Fibroblast of villous mesenchyme (primary cell): ENCODE results near the gene TALDO1. TPM values are rescaled to one million over a fixed set of nuclear protein-coding genes. Genes with fewer than 3 reads are reported as not detected.
A peak's percentile ranks its signal among the peaks of the same experiment; 100 is the strongest.

Experiments used
- DNase-seq: peaks from one replicate; pipeline ENCODE4 v3.0.0-alpha.2; 2010; ENCODE audit warnings: low read depth
- H3K4me3 ChIP-seq: 2 replicates; pipeline ENCODE4 v1.5.1; 2011; ENCODE audit warnings: low read depth, mild to moderate bottlenecking, low read length
- CTCF ChIP-seq: IDR thresholded peaks from 2 replicates; pipeline ENCODE4 v1.5.1; 2012; ENCODE audit warnings: low read depth, mild to moderate bottlenecking, low read length; ENCODE audit not compliant: insufficient read depth
- total RNA-seq: library from RNA; depleted of rRNA; stranded (reverse); fragments of >200 nt; gene quantifications from 2 replicates; pipeline ENCODE4 v1.2.3, GENCODE V29; 2012

The TALDO1 gene
- 142 and 148 TPM in 2 replicates for total RNA-seq

GRCh38 chr11:747158-748006, at the start of gene TALDO1:
TALDO1 (plus strand) TSS chr11:747464; CDS start chr11:747482, 18 bp downstream.
- no peak for TF ChIP-seq CTCF
- peak; percentile 84 for DNase-seq
- H3K4me3 ChIP-seq = peak within 1 kb of the TSS; percentile 84

- DNase-seq = peak; percentile 16
- TF ChIP-seq CTCF = no peak
- no peak overlapping the region for H3K4me3 ChIP-seq
Measured at GRCh38 chr11:697811-698311, 49.4 kb upstream of the TALDO1 start.

- no peak for TF ChIP-seq CTCF
- no peak for DNase-seq
Measured at GRCh38 chr11:698493-699115, 48.7 kb upstream of the TALDO1 start.

GRCh38 chr11:699116-699508, 48.2 kb upstream of the TALDO1 start:
- no peak overlapping the region for H3K4me3 ChIP-seq
- TF ChIP-seq CTCF = no peak
- peak; percentile 57 for DNase-seq

More at GRCh38 chr11:698493-699115, 48.7 kb upstream of the TALDO1 start:
- no peak overlapping the region for H3K4me3 ChIP-seq

GRCh38 chr11:699753-700152, 47.5 kb upstream of the TALDO1 start:
- no peak for DNase-seq
- H3K4me3 ChIP-seq = no peak overlapping the region
- no peak for TF ChIP-seq CTCF

- no peak for DNase-seq
- H3K4me3 ChIP-seq = no peak overlapping the region
- TF ChIP-seq CTCF = no peak
Measured at GRCh38 chr11:701741-702461, 45.4 kb upstream of the TALDO1 start.
